NCI-H774 (cell line): ENCODE measurements around the gene GET4.
"Not testable (repeated sequence)": the region's sequence is repeated elsewhere in the genome, so short reads cannot be mapped to it uniquely, and the experiment has no call there.

ENCODE experiments used
- DNase-seq: peaks from one replicate; lab custom pipeline; 2025; lab: John Stamatoyannopoulos, UW

Gene GET4

DNA sequence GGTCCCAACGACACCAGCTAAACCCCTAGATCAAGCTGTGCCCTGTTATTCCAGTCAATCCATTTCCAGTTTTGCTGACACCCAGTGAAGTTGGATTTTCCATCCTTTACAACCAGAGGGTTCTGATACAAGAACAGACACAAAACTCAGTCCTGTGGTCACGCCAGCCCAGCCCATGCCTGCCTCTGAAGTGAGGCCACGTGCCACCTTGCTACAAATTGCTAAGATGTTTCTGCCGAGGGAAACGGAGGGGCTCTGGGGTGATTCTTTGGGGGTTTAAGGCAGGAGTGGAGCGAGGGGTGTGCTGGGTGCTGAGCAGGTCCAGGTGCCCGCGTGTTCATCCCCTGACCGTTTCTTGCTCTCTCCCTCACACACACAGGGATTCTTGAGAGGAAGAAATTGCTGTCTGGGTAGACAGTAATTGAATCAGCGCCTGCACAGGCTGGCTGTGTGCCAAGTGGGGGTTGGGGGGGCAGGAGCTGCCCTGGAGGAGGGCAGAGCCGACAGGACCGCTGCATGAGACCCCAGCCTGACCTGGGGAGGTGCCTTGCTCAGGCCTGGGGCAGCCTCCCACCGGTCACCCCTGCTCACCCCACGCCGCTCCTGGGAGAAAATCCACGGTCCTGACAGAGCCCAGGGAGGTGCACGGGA is 40.1 kb downstream of the GET4 start:
- no peak for DNase-seq

DNA sequence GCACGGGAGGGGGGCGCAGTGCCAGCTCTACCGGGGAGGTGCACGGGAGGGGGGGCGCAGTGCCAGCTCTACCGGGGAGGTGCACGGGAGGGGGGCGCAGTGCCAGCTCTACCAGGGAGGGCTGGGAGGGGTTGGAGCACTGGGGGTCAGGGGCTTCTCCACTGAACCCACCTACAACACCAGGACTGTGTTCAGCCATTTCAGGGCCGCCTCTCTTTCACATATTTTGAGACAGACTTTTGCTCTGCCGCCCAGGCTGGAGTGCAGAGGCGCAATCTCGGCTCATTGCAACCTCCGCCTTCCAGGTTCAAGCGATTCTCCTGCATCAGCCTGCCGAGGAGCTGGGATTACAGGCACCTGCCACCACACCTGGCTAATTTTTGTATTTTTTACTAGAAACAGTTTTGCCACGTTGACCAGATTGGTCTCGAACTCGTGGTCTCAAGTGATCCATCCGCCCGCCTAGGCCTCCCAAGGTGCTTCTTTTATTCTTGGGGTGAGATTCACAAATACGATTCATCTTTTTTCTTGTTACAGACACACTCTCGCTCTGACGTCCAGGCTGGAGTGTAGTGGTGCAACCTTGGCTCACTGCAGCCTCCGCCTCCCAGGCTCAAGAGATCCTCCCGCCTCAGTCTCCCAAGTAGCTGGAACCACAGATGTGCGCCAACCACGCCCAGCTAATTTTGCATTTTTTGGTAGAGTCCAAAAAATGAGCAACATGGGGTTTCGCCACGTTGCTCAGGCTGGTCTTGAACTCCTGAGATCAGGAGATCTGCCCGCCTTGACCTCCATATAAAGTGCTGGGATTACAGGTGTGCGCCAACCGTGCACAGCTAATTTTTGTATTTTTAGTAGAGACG is 41.1 kb downstream of the GET4 start:
- no peak for DNase-seq

DNA sequence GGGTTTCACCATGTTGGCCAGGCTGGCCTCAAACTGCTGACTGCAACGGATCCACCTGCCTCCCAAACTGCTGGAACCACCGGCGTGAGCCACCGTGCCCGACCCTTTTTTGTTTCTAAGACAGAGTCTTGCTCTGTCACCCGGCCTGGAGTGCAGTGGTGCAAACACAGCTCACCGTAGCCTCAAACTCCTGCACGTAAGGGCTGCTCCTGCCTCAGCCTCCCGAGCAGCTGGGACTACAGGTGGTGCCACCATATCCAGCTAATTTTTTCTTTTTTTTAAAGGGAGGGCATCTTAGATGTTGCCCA is 41.7 kb downstream of the GET4 start:
- DNase-seq: no peak

DNA sequence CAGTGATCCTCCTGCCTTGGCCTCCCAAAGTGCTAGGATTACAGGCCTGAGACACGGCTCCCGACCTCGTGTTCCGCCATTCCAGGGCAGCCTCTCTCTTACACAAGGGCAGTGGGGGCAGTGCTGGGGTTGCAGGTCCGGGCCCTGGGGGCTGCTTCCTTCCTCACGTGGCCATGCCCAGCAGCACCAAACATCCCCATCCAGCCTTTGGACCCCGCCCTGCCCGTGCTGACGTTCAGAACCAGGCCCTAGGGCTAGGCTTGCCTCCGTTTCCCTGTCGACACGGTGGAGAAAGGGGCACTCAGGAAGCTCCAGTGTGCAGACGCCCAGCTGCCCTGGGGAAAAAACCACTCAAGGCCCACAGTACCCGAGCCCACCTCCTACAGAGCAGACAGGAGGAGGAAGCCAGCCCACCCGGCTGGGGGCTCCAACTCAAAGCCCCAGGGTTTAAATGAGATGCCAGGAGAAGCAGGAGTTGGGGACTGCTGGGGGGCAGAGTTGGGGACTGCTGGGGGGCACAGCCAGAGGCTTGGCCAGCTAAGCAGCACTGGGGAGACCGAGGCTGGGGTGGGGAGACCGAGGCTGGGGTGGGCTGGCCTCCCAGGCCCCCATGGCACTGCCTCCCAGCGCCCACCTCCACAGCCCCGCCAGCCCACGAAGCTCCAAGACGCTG is 42.2 kb downstream of the GET4 start:
- DNase-seq: no peak

DNA sequence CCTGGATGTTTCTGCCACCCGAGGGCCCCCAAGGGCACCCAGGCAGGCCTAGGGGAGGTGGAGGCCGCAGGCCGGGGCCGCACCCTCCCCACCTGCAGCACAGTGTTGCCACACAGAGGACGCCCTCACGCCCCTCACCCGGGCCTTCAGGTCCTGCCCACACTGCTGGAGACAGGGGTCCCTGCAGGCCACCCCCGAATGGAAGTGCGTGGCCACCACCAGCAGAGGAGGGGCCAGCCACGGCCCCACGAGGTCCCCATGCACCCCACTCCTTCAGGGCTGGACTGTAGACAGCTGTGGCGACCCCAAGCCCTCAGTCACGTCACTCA is 42.7 kb downstream of the GET4 start:
- no peak for DNase-seq

DNA sequence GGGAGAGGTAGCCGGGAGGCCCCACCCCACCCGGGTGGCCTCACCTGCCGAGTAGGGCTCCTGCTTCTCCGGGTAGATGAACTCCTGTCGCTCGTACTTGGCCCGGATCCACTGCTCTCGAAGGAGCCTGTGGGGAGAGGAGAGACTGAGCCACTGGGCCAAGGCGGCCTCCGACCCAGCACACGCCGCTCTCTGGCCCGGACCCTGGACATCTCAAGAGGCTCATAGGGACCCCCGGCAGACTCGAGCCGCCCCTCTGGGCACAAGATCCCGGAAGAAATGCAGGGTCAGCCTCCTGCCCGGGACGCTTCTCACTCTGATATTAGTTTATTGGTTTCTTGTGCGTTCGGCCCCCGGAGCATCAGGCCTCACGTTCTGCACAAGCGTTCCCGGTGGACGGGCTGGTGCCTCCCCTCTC is 43.6 kb downstream of the GET4 start:
- DNase-seq: no peak

DNA sequence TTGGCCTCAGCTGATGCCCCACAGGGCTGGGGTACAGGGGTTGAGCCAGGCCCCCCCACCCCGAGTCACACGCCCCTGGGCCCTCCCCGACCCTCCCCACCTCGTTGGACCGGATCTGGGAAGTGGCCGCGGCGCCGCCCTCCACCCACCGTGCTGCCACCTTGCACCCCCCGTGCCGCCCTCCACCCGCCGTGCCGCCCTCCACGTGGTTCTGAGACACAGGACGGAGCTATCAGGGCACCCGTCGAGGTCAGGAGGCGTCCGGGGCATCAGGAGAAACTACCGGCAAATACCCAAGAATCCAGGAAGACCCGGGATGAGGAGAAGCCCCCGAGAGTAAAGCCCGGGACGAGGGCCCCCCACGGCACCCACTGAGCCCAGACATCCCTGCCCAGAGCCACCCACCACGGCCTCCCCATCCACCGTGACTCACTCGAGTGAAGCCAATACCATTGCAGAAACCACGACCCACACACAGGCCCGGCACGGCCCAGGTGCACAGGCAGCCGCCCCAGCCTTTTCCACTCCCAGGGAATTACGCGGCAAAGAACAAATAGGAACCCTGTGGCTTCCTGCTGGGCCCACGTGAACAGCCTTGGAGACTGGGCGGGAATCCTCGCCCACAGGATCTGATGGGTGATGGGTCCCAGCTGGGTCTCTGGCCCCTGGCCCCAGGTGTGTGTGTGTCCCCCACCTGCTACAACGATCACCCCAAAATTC is 44.2 kb downstream of the GET4 start:
- no peak for DNase-seq

DNA sequence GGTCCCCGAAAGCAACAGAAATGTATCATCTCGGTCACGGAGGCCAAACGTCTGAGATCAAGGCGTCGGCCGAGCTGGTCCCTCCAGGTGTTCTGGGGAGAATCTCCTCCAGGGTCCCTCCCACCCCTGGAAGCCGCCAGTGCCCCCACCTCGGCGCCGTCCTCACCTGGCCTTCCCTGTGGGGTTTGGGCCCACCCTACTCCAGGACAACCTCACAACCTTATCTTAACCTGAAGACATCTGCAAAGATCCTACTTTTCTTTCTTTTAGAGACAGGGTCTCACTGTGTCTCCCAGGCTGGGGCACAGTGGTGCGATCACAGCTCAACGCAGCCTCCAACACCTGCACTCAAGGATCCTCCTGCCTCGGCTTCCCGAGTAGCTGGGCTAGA is 44.7 kb downstream of the GET4 start:
- no peak for DNase-seq

DNA sequence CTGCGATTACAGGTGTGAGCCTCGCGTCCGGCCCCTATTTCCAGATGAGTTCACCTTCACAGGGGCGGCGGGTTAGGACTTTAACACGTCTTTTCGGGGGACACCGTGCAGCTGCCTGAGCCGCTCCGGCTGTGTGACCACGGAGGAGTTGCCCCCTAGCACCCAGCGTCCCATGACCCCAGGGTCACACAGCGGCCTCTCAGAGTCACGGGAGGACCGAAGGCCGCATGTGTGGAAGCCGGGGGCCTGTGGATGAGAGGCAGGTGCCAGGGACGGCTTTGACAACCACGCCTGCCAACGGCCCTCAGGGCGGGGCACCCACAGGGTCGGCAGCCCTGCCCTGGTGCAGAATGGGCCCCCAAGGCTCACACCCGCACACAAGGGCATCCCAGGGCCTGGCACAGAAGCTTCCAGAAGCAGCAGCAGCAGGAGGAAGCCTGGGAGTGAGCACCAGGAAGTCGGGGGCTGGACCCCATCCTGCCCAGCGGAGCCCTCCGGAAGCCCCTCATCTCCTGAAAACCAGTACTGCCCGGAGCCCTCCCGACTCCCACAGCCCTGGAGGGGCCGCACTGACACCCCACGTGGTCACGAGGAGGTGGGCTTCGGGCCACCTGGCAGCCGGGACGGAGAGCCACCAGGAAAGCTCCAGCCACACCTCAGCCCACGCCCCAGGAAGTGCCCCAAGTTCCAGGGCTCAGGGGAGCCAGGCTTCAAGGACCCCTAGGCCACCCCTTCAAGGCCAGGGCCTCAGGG is 45.4 kb downstream of the GET4 start:
- DNase-seq: no peak

DNA sequence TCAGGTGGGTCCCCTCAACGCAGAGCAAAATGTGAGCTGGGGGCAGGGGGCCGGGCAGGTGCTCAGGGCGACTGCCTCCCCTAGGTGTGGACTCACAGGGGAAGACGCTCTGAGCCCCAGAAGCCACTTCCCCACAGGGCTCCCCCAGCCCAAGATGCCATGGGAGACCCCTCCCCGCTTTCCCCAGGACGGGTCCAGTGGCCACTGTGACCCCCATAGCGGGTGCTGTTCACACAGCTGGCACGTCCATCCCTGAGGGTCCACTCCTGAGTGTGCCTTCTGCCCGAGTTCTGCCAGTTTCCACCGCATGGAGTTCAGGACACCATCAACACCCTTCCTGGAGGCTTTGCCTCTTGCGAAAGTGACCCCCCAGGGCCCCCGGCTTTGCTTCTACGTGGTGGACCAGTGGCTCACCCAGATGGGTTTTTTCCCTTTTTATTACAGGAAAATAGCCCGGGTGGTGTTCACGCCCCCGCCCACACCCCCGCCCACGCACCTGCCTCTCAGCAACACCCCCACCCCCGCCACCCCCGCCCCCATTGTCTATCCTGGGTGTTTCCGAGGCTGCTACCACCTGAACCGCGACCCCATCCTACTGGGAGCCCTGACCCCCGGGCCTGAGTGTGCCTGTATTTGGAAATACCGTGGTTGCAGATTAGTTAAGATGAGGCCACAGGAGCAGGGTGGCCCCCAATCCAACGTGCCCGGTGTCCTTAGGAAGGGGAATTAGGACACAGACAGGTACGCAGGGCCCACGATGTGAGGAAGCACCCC is 46.2 kb downstream of the GET4 start:
- DNase-seq: no peak

DNA sequence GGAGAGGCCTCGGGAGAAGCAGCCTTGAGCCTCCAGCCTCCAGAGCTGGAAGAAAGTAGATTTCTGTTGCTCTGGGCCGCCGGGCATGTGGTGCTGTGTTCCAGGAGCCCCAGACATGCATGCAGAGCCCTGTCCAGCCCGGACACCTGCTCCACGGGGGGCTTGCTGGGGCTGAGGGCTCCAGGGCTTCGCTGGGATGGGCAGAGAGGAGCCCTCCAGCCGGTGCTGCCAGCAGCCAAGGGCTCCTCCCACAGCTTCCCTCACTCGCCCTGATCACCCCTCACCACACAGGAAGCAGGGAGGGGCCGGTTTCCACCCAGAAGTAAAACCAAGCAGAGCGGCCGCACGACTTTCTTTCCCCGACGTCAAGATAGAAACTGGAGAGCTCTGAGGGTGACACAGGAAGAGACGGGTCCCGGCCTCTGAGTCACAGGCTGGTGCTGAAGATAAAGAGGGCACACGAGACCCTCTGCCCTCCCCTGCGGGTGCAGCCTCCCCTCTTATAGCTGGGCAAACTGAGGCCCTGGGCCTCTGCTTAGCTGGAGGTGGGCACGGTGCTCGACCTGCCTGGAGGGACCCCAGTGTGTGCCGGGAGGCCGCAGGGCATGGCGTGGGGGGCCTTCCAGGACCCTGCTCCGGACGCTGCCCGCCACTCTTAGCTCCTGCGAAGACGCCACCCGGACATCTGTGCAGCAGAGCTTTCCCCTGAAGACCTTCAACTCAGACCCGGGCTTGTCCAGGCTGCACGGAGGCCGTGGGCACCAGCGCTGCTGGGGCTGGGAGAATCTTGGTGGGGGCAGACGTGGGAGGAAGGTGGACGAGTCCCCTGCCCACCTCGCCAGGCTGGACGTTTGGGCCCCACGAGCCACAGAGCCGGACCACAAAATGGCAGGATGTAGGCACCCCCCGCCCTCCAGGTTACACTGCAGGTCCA is 47.0 kb downstream of the GET4 start:
- no peak for DNase-seq

DNA sequence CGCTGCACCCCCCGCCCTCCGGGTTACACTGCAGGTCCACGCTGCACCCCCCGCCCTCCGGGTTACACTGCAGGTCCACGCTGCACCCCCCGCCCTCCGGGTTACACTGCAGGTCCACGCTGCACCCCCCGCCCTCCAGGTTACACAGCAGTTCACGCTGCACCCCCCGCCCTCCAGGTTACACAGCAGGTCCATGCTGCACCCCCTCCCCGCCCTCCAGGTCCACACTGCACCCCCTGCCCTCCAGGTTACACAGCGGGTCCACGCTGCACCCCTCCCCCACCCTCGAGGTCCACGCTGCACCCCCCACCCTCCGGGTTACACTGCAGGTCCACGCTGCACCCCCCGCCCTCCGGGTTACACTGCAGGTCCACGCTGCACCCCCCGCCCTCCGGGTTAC is 47.7 kb downstream of the GET4 start:
- not testable (repeated sequence) for DNase-seq

DNA sequence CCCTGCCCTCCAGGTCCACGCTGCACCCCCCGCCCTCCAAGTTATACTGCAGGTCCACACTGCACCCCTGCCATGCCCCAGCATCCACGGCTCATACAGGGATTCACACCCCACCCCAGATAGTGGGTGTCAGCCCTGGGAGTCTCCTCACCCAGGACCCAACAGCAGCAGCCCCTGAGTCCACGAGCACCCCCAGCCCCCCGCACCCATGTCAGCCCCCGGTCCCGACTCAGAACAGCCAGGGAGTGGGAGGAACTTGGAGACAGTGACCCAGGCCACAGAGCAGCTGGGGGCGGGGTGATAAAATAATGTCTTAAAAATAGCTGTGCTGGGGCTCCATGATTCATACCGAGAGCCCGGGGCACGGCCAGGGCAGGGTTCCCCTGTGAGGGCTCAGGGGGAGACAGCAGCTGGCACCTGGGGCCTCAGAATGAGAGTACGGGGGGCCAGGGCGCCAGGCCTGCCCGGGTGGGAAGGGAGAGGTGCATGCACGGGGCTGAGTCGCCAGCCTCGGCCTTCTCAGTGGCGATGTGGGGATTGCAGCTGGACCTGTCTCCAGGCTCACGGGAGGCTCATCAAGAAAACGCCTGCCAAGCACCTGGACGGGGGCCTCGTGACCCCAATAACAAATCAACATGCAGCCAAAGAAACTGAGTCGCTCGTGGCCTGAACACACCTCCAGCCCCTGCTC is 48.3 kb downstream of the GET4 start:
- DNase-seq: no peak

DNA sequence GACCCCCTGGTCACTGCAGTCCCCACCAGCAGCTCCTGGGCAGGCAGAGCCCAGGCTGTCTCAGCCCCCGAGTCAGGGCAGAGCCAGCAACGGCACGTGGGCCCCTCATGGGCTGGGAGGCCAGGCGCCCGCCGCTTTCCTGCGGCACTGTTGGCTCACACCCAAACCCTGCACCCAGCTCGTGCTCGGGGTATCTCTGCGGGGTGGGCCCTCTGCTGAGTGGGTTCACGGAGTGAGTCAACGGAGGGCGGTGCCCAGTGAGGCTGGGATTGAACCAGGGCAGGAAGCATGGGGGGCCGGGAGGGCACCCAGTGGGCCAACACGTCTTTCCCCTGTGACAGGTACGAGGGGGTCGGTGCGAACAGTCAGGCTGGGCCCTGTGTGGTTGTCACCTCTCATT is 49.2 kb downstream of the GET4 start:
- no peak for DNase-seq

DNA sequence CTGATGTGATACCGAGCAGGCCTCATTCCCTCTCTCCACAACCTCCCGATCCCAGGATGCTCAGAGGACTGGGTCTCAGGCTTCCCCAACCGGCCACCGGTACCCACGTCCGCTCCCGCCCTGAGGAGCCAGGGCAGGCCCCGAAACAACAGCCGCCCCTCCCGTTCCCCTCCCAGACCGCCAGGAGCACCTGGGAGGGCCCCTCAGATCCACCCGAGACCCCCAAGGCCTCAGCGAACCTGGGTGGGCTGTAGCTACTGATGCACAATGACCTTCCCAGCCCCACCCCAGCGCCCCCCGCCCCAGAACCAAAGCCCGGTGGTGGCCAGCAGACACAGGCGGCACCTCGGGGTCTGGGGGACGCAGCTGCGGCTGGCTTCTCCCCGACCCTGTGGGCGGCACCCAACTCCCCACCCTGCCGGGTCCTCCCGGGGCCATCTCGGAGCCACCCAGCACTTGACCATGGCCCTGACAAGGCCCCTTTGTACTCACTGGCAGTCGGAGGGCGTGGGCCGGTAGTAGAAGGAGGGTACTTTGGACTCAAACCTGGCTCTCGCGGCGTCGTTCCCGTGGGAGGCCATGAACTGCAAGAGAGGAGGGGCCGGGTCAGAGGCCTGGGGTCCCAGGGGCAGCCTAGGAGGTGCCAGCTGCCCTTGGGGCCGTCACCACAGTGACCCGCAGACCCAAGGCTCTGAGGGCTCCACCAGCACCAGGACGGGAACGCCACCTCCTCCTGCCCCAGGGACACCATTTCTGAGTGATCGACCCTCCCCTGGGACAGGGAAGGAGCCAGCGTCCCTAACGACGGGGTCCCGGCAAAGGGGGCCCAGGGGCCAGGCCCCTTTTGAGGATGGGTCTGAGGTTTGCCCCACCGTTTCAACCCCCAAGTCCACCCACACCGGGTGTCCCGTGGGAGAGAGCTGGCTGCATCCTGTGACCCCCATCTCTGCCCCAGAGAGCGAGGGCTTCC is 50.0 kb downstream of the GET4 start:
- no peak for DNase-seq

DNA sequence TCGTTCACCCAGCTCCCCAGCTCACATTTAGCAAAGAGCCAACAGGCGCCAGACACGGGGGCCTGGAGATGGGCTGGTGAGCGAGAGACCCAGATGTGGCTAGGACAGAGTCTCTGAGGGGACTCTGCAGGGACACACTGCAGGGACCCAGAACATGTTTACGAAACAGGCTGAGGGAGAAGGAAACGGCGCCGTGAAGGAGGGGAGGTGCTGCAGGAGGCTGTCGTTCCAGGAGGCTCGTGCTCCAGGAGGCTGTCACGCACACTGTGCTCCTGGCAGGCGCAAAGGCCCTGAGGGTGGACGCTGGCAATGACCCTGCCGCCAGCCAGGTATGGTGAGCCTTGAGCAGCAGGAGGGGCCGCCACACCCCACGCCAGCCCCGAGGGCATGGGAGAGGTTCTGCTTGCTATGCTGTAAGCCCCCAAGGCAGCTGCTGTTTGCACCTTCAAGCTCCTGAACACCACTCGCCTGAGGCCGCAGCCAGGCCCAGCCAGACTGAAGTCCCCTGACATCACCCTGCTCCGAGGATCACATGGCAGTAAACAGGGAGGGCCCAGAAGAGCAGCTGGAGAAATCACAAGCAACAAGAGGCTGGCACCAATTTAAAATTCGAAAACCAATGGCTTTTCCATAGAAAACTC is 50.8 kb downstream of the GET4 start:
- no peak for DNase-seq

DNA sequence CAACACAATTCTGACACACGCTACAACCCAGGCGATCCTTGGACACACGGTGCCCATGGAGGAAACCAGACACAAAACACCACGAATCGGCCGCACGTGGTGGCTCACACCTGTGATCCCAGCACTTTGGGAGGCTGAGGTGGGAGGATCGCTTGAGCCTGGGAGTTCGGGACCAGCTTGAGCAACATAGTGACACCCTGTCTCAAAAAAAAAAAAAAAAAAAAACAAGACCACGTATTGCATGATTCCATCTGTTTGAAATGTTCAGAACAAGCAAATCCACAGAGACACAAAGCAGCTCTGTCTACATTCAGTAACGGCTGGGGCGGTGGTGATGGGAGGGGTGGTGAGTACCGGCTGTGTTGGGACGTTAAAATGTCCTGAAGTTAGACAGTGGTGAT is 53.0 kb downstream of the GET4 start:
- no peak for DNase-seq
